OCI-LY7 (cell line): ENCODE measurements around the gene DGKD. TPM values are rescaled to one million over a fixed set of nuclear protein-coding genes. Genes with fewer than 3 reads are reported as not detected.
A peak's percentile ranks its signal among the peaks of the same experiment; 100 is the strongest.

Experiments
- BruUV-seq: library from RNA; stranded (reverse); fragments of 400-500 nt; replicated peaks from 2 replicates; lab custom pipeline; 2021; lab: Mats Ljungman, UMichigan
- CTCF ChIA-PET: fragments of 300-600 bp; sonication (Branson Sonifier 250); formaldehyde crosslinking; loops from one replicate; lab custom pipeline; 2022; ENCODE audit warnings: antibody characterized with exemption; ENCODE audit not compliant: unreplicated experiment; lab: Charles Lee
- POLR2A ChIA-PET: fragments of 300-600 bp; sonication (Branson Sonifier 250); formaldehyde crosslinking; loops from one replicate; lab custom pipeline; 2022; ENCODE audit warnings: antibody characterized with exemption; lab: Charles Lee
- DNase-seq: peaks from one replicate; pipeline ENCODE4 v3.0.0-alpha.2; 2015; ENCODE audit warnings: low spot score
- H2AFZ ChIP-seq: fragments of 200-600 bp; sonication (generic), shearing (Covaris generic); 2 replicates; pipeline ENCODE4 v1.6.1; 2014; ENCODE audit warnings: mild to moderate bottlenecking, antibody characterized with exemption, low read length, moderate library complexity
- H3K27ac ChIP-seq: fragments of 200-600 bp; sonication (generic); 2 replicates; pipeline ENCODE4 v1.5.1; 2014; ENCODE audit warnings: mixed run types, low read depth, mild to moderate bottlenecking, moderate library complexity, low read length, inconsistent platforms; ENCODE audit not compliant: poor library complexity, severe bottlenecking
- H3K36me3 ChIP-seq: fragments of 200-600 bp; sonication (generic); 2 replicates; pipeline ENCODE4 v1.6.1; 2014; ENCODE audit warnings: mild to moderate bottlenecking, antibody characterized with exemption, low read length, moderate library complexity, mixed read lengths; ENCODE audit not compliant: insufficient read depth
- H3K4me1 ChIP-seq: fragments of 200-600 bp; sonication (generic); 2 replicates; pipeline ENCODE4 v1.5.1; 2014; ENCODE audit warnings: mild to moderate bottlenecking, low read length; ENCODE audit not compliant: insufficient read depth, poor library complexity, severe bottlenecking
- H3K4me2 ChIP-seq: fragments of 200-600 bp; sonication (generic); 2 replicates; pipeline ENCODE4 v1.6.1; 2014; ENCODE audit warnings: mild to moderate bottlenecking, low read length
- H3K4me3 ChIP-seq: fragments of 200-600 bp; sonication (generic); 2 replicates; pipeline ENCODE4 v1.5.1; 2014; ENCODE audit warnings: mild to moderate bottlenecking, low read depth, low read length; ENCODE audit not compliant: poor library complexity, severe bottlenecking
- H3K79me2 ChIP-seq: fragments of 200-600 bp; sonication (generic); 2 replicates; pipeline ENCODE4 v1.6.1; 2016; ENCODE audit warnings: low read depth, mild to moderate bottlenecking, low read length, moderate library complexity, mixed read lengths; ENCODE audit not compliant: insufficient read depth
- H3K9me2 ChIP-seq: fragments of 200-600 bp; sonication (generic); 2 replicates; pipeline ENCODE4 v1.6.1; 2016; ENCODE audit warnings: mild to moderate bottlenecking, low read length, mixed read lengths; ENCODE audit not compliant: insufficient read depth
- H3K9me3 ChIP-seq: fragments of 200-600 bp; sonication (generic); 2 replicates; pipeline ENCODE4 v1.6.1; 2014; ENCODE audit warnings: mild to moderate bottlenecking, mixed run types, low read length, mixed read lengths
- H4K20me1 ChIP-seq: fragments of 200-600 bp; sonication (generic); 2 replicates; pipeline ENCODE4 v1.6.1; 2014; ENCODE audit warnings: mild to moderate bottlenecking, antibody characterized with exemption, low read length, moderate library complexity, mixed read lengths; ENCODE audit not compliant: insufficient read depth
- CTCF ChIP-seq: fragments of 200-600 bp; sonication (generic); conservative IDR thresholded peaks from 2 replicates; pipeline ENCODE4 v1.5.1; 2014; ENCODE audit warnings: mild to moderate bottlenecking, antibody characterized with exemption, low read length, moderate library complexity, mixed read lengths
- EZH2phosphoT487 ChIP-seq: fragments of 200-600 bp; sonication (generic); IDR thresholded peaks from 2 replicates; pipeline ENCODE4 v1.6.1; 2018; ENCODE audit warnings: low read depth, borderline replicate concordance, mild to moderate bottlenecking, mixed run types, antibody characterized with exemption, low read length, moderate library complexity, mixed read lengths
- intact Hi-C: fragments of 100-400 bp; cut with micrococcal nuclease; formaldehyde crosslinking; loops from one replicate; pipeline ENCODE4 v1.10.0; 2022; ENCODE audit not compliant: unreplicated experiment
- total RNA-seq, 2 experiments: library from RNA; depleted of rRNA in 1 of 2; stranded (reverse); fragments of >200 nt in 1 of 2; shearing (Covaris generic) in 1 of 2; gene quantifications; 2 replicates each; pipeline ENCODE4 v1.2.3, GENCODE V29; 2014 to 2022

Gene DGKD
- total RNA-seq, 2 experiments from 2014 or later = 62.9 to 271 TPM

- Histone ChIP-seq H3K4me2 (peak overlapping the region; percentile 86), H3K36me3 (peaks cover 24% of the 10 kb centered on the region), H3K27ac (peak overlapping the region; percentile 84), H2AFZ (peak overlapping the region; percentile 97), H4K20me1 (peaks cover 19% of the 10 kb centered on the region; the same call in 1 of the 2 replicates), H3K4me1 (peaks cover 62% of the 10 kb centered on the region), H3K9me2 (no peaks in the 10 kb centered on the region), H3K9me3 (no peaks in the 10 kb centered on the region), H3K4me3 (peak overlapping the region; percentile 65), H3K79me2 (peaks cover 34% of the 10 kb centered on the region)
- intact Hi-C loops = loop anchor here (10.0 kb wide), 1 partner anchor 268 kb away; no protein-coding TSS in a partner anchor
- POLR2A ChIA-PET = interaction anchor here (0.6 to 1.3 kb wide), 5 partner anchors 26 to 299 kb away, joined by 3 to 7 read pairs (median 4); no protein-coding TSS in a partner anchor
- no TSS peak for BruUV-seq
- CTCF ChIA-PET = interaction anchor here (0.8 to 1.2 kb wide), 3 partner anchors 10 to 32 kb away, joined by 3 to 8 read pairs (median 3); no protein-coding TSS in a partner anchor
- DNase-seq = no peak
- TF ChIP-seq CTCF = no peak
- no peak for TF ChIP-seq EZH2phosphoT487
Observed at GRCh38 chr2:233353101-233353768, 1.1 kb upstream of the DGKD start.

GRCh38 chr2:233354500-233354924 is 218 bp downstream of the DGKD start:
- Histone ChIP-seq H3K4me2 (peak overlapping the region; percentile 84; the same call in 1 of the 2 replicates), H3K4me3 (peak overlapping the region; percentile 88), H3K79me2 (peaks cover 47% of the 10 kb centered on the region), H3K9me2 (no peaks in the 10 kb centered on the region), H2AFZ (no peak overlapping the region), H3K4me1 (peaks cover 62% of the 10 kb centered on the region), H3K27ac (no peak overlapping the region), H3K36me3 (peaks cover 33% of the 10 kb centered on the region), H3K9me3 (no peaks in the 10 kb centered on the region), H4K20me1 (peaks cover 25% of the 10 kb centered on the region; the same call in 1 of the 2 replicates)
- no peak for DNase-seq
- CTCF ChIA-PET = no interaction called here
- TF ChIP-seq EZH2phosphoT487 = no peak
- no peak for TF ChIP-seq CTCF
- POLR2A ChIA-PET = interaction anchor here (1.0 to 3.8 kb wide), 5 partner anchors 18 to 72 kb away, joined by 4 to 23 read pairs (median 5); no protein-coding TSS in a partner anchor
- BruUV-seq = no TSS peak
- intact Hi-C loops = loop anchor here (10.0 kb wide), 1 partner anchor 270 kb away; no protein-coding TSS in a partner anchor
